Gastroesophageal sphincter (tissue), 3 donors: Measurements from ENCODE around the gene SPSB3.

Experiments
- EP300 ChIP-seq: sonication (generic); formaldehyde crosslinking; IDR thresholded peaks from one replicate; pipeline ENCODE4 v1.6.1; 2017; ENCODE audit warnings: antibody characterized with exemption, mild to moderate bottlenecking
- POLR2A ChIP-seq, 2 donors: fragments of 450-650 bp; IDR thresholded peaks; one replicate each; pipeline ENCODE4 v1.6.1; 2017; ENCODE audit warnings: antibody characterized with exemption in 2 of 2, mild to moderate bottlenecking in 2 of 2, moderate library complexity in 1 of 2
- TF ChIP-seq, protein P1 (sequence below), 4 experiments: fragments of 200-600 bp in 2 of 4; fragments of 450-650 bp in 2 of 4; sonication (generic) in 1 of 4; IDR thresholded peaks; one replicate each; pipeline ENCODE4 v1.5.1; 2017 to 2019; ENCODE audit warnings: antibody characterized with exemption in 4 of 4, mild to moderate bottlenecking in 2 of 4, moderate library complexity in 2 of 4

DNA sequence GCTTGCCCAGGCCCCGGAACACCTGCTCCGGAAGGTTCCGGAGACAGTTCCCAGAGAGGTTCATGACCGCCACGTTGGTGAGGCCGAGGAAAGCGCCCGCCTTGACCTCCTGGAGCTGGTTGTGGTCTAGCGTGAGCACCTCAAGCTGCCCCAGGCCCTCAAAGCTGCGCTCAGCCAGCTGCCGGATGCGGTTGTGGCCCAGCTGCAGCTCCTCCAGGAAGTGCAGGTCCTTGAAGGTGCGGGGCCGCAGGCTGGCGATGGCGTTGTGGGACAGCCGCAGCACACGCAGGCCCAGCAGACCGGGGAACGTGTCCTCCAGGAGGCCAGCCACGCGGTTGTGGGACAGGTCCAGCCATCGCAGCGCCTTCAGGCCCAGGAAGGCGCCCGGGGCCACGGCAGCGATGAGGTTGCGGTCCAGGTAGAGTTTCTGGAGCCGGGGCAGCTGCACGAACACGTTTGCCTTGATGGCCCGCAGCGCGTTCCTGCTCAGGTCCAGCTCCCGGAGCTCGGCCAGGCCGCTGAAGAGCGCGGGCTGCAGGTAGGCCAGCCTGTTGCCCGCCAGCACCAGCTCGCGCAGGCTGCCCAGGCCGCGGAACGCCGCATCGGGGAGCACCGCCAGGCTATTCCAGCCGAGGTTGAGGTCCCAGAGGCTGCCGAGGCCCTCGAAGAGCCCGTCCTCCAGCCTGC lies 9.0 kb upstream of the SPSB3 start:
- TF ChIP-seq, protein P1, sequence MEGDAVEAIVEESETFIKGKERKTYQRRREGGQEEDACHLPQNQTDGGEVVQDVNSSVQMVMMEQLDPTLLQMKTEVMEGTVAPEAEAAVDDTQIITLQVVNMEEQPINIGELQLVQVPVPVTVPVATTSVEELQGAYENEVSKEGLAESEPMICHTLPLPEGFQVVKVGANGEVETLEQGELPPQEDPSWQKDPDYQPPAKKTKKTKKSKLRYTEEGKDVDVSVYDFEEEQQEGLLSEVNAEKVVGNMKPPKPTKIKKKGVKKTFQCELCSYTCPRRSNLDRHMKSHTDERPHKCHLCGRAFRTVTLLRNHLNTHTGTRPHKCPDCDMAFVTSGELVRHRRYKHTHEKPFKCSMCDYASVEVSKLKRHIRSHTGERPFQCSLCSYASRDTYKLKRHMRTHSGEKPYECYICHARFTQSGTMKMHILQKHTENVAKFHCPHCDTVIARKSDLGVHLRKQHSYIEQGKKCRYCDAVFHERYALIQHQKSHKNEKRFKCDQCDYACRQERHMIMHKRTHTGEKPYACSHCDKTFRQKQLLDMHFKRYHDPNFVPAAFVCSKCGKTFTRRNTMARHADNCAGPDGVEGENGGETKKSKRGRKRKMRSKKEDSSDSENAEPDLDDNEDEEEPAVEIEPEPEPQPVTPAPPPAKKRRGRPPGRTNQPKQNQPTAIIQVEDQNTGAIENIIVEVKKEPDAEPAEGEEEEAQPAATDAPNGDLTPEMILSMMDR (IDR thresholded peaks at IDR 0.05): no peak
- no peak for TF ChIP-seq POLR2A (IDR thresholded peaks at IDR 0.05)
- no peak for TF ChIP-seq EP300
